Cortex of kidney (tissue), 1 donor: ENCODE data around the gene SLC25A1.

Experiments used
- DNase-seq: peaks from one replicate; lab custom pipeline; 2025; lab: John Stamatoyannopoulos, UW

Gene SLC25A1

DNA sequence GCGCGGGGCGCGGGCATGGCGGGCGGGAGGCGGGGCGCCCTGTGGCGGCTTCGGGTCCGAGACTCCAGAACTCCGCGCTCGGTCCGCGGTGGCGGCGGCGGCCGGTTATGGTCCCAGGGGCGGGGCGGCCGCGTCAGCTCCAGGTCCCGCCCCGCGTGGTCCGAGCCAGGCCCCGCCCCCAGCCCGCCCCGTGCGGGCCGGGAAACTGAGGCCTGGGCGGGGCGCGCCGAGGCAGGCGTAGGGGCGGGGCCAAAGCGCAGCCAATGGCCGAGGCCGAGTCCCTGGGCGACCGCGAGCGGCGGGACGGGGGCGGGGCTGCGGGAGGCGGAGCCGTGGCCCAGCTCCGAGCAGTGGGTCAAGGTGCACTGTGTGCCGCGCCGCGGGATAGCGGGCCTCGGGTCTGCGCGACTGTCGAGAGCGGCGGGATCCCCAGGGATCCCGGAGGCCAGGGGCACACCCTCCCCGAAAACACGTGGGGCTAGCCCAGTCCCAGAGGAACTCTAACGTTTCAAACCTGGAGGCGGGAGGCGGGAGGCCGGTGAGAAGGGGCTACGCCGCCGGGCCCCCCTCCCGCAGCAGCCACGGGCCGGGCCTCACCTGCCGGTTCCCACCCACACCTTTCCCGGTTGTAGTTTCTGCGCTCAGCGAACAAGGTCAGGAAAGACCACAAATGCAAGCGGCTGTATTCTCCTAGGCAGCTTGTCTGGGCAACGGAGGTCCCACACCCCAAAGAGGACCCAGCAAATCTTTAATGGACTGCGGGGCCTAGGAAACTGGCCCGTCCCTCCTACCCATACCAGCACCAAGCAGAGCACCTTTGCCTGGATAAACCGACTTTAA is at the start of gene SLC25A1:
SLC25A1 (minus strand) TSS at position 80 of the 840 bp plus-strand sequence; CDS start at position 17, 63 bp downstream.
- no peak for DNase-seq

DNA sequence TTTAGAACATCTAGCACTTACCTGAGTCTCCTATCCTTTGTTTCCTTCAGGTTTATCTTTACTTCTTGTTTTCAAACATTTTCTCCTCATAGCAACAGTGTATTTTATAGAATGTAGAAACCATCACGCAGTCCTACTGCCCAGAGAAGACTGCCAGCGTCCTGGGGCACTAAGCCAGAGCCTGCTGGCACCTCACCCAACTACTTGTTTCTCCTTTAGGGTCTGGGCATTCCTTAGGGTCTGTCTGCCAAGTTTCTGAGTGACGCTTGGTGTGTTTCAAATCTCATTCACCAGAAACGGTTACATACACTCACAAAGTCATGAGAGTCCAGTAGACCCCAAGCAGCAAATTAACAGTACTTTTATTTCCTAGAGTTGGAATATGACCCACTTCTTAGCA is 49.6 kb upstream of the SLC25A1 start:
- DNase-seq, result no peak

DNA sequence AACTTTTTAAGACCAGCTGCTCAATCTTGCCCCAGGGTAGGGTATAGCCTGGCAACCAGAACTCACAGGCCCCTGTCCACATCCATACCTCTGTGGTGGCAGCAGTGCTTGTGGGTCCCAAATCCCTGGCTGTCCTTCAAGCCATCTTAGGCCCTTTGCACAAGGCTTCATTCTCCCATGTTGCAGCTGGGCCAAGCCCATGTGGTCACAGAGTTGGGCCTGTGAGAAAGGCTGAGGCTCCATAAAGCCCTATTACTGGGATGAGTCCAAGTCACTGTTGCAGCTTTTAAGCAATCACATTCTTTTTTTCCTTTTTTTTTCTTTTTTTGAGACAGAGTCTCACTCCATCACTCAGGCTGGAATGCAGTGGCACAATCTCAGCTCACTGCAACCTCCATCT is 47.9 kb upstream of the SLC25A1 start:
- DNase-seq, result no peak

DNA sequence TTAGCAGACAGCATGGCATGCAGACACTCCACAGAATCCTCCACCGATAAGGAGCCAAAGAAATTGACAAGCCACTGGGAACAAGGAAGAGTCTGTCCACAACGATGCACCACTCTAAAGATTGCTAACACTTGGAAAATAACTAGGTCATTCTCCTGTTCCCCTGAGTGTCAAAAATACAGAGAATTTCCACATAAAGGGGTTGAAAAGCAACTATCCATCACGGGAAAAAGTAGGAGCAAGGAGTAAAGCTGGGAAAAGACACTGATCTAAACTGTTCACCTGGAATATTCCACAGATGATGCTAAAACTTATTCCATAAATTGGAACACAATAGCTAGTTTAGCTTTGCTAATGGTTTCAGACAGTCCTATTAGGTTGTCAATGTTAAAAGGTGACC is 47.0 kb upstream of the SLC25A1 start:
- no peak for DNase-seq

DNA sequence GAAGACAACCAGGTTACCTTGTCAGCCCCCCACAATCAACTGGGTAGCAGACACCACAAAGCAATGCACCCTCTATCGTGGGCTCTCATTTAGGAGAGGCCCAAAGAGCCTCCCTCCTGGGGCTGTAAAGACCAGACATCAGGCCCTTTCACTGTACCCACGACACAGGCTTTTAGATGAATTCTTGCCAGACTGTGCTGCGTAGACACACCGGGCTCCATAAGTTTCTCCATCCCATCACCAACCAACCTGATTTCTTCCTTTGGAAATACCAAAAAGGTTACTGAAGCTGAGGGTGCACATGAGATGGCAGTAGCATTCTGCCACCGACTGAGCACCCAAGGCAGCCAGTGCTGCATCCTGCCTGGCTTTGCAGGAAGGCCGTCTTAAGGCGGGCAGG is 46.4 kb upstream of the SLC25A1 start:
- DNase-seq, result no peak

DNA sequence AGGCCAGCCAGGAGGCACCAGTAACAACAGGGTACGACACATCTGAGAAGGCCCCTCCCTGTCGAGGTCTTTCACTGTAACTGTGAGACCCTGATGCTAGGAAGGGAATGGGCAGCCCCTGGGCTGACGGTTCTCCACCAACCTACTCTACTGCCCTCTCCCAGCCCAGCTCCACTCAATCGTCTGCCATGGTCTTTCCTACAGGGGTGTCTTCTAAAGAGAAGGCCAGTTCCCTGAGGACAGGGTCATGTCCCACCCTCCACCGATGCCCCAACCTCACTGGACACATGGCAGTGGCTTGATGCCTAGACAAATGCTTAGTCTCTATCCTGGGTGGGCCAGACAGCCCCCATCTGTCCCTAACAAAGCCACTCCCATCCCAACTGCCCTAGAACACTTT is 46.0 kb upstream of the SLC25A1 start:
- no peak for DNase-seq

DNA sequence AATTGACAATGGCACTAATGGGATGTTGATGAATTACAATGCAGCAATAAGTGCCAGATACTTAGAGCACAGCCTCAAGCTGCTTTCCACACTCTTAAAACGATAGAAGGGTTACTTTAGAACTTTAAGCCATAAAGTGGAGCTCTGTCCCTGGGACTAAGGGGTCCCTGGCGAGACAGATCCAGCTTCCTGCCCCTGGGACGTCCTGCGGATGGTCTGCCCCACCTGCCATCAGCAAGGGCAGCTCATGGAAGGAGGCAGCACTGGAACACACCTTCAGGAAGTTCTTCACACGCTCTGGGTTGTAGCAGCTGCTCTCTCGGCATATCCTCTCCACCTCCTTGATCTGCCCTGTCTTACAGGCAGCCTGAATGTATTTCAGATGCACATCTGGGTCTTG is 45.1 kb upstream of the SLC25A1 start:
- no peak for DNase-seq

DNA sequence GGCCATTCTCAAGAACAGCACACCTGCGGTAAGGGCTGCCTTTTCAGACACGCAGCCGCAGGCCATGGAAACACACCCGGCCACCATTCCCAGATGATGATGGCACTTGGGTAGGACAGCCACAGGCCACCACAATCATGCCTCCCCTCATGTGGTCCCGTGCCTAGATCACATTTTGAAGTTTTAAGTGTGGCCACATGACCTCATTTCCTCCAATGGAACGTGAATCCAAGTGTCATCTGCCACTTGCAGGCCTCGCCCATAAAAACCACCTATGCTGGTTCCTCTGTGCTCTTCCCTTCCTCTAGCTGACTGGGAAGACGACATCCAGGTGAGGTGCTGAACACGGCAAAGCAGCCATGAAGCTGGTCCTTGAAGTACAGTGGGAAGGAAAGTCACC is 44.6 kb upstream of the SLC25A1 start:
- DNase-seq, result no peak

DNA sequence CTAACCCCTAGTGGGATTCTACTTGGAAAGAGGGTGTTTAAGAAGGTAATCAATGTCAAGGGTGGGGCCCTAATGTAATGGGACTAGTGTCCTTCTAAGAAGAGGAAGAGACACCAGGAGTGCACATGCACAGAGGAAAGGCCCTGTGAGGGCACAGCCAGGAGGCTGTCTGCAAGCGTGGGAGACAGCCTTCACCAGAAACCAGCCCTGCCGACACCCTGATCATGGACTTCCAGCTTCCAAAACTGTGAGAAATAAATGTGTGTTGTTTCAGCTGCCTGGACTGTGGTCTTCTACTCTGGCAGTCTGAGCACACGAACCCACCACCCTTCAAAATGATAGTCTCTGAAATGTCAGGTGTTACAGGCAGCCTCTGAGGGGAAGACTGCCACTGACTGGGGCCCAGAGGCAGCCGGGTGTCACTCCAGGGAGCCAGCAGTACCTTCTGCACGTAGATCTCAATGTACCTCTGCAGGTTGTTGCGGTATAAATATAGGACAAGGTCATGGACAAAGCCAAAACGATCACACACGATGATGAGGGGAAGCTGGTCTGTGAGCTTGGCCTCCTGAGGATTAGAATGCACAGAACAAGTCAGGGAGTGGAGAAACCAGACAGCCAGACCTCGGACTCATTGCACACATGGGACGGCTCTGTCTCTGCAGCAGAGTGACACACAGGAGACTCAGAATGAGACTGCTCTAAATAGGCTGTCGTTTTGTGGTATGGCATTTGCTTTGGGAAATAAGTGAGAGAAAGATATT is 43.9 kb upstream of the SLC25A1 start:
- DNase-seq, result no peak

DNA sequence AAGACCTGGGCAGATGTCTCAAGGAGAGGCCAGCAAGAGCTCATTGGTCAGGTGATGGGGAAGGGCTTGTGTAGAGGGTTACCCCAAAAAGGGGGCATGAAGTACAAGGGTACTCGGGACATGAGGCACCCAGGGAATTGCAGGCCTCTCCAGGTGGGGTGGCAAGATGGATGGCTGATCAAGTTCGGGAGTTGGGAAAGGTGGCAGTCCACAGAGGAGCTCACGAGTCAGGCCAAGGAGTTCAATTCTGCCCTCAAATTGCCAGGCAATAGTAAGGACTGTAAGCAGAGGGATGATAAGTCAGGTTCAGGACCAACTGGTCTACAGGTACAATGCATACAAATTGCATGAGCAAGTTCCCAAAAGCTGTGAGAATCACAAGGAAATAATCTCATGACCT is 42.3 kb upstream of the SLC25A1 start:
- DNase-seq, result no peak

DNA sequence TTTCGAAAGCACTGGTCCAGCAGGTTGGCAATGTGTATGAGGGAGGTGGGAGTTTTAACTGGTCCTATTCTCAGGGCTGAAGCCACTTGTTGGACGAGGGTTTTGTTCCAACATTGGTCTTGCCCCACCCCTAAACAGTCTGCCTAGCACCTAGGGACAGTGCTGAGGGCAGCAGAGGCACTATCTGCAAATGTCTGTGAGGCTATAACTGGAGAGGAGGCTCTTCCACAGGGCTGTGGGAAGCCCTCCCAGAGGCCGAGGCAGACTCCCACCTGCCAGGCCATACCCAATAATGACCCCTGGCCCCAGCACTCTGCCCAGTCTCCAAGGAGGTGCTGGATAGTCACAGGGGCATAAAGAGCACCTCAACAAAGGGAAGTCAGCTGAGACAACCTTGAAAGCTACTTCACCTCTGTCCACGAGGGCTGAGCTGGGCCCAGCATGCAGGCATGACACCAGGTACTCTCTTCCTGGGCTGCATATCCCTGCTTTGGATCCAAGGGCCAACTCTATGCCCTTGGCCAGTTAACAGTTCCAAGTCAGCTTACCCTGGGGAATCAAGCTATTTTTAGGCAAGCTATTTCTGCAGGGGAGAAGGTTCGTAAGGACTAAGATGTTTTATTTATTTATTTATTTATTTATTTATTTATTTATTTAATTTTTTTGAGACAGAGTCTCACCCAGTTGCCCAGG is 40.2 kb upstream of the SLC25A1 start:
- DNase-seq, result no peak

DNA sequence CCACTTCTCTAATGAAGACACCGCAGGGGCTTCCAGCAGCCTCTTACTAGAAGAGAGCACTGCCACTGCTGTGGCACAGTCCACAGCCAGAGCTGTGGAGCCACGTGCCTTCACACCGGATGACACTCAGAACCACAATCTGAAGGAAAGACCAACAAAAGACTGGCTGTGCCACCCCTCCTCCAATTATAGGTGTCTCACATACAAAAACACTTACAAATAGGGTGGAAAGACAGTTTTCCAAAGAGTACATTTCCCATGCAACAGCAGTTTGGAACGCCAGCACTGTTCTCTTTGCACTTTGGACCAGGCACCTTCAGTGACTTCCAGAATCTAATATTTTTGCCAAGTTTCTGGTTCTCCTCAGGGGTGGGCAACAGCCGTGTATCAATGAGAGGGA is 38.0 kb upstream of the SLC25A1 start:
- DNase-seq, result no peak

DNA sequence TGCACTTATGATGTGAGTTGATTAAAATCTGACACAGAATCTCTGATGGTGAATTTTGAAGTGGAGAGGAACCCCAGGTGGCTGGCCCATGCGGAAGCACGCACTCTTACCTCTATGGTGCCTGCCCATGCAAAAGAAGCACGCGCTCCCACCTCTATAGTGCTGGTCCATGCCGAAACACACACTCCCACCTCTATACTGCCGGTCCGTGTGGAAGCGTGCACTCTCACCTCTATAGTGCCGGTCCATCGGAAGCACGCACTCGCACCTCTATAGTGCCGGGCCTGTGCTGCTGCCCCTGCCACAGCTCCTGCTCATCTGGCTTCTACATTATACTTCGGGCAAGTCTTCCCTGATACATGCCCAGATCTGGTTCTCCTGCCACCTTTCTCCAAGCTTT is 36.8 kb upstream of the SLC25A1 start:
- DNase-seq, result no peak

DNA sequence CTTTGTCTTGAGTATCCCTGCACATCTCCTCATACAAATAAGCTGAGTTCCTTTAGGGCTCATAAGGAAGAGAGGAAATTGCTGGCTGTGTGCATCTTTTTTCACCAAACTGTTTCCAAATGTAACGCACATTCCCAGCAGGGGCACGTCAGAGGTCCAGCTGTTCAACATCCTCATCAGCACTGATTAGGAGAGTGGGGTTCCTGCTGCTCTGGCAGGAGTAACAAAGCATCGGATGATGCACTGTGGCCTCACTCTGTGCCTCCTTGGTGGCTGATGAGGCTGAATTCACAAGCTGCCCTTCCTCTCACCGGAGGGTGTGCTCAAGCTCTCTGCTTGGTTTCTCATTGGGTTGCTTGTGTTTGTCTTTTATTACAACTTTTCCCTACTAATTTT is 35.5 kb upstream of the SLC25A1 start:
- no peak for DNase-seq

DNA sequence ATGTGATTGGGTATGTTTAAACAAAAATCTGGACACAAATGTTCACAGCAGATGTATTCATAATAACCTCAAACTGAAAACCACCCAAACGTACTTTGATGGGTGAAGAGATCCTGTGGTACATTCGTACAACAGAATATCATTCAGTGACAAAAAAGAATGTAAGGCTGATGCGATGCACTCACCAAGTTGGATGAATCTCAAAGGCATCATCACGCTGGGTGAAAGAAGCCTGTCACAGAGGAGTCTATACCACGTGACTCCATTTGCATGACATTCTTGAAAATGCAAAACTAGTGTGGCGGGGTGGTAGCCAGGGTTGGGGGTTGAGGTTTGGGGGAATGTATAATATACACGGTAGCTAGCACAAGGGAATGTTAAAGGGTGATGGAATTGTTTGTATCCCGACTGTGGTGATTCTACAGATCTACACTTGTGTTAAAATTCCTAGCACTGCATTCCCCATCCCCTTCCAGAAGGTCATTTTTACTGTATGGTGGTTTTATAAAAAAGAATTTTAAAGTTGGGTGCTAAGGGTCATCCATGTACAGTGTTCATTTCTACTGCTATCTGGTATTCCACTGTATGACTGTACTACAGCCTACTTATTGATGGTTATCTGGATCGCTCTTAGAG is 35.0 kb upstream of the SLC25A1 start:
- DNase-seq, result no peak

DNA sequence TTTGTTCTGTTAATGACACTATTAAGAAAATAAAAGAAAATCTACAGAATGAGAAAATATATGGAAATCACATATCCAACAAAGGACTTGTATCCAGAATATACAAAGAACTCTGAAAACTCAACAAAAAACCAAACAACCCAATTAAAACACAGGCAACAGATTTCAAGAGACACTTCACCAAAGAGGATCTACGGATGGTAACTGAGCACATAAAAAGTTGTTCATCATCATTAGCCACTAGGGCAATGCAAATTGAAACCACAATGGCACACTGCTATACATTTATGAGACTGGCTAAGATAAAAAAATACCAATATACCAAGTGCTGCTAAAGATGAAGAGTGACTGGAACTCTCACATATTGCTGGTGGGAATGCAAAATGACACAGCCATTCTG is 34.5 kb upstream of the SLC25A1 start:
- DNase-seq, result no peak

DNA sequence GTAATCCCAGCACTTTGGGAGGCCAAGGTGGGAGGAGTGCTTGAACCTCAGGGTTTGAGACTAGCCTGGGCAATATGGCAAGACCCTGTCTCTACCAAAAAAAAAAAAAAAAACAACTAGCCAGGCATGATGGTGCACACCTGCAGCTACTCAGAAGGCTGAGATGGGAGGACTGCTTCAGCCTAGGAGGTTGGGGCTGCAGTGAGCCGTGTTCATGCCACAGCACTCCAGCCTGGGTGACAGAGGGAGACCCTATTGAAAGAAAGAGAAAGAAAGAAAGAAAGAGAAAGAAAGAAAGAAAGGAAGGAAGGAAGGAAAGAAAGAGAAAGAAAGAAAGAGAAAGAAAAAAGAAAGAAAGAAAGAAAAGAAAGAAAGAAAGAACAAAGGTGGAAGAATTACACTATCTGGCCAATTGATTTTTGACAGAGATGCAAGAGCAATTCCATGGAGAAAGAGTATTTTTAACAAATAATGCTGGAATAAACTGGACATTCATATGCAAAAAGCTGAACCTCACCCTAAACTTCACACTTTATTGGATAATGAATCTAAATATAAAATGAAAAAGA is 33.9 kb upstream of the SLC25A1 start:
- no peak for DNase-seq

DNA sequence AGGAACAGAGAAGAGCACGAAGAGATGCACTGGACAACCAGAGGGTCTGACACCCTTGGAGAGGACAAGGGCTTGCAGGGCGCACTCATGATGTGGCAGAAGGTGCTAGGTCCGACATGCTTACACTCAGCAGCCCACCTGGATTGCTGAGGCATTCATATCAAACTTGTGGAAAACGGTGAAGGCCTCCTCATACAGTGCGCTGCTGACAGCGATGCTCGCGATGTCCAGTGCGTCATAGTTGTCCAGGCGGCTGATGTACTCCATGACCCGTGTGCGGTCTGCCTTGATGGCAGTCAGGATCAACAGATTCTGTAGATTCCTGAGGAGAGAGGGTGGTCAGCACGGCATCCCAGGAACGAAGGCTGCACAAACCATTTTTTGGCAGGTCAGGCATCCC is 31.7 kb upstream of the SLC25A1 start:
- DNase-seq, result no peak

DNA sequence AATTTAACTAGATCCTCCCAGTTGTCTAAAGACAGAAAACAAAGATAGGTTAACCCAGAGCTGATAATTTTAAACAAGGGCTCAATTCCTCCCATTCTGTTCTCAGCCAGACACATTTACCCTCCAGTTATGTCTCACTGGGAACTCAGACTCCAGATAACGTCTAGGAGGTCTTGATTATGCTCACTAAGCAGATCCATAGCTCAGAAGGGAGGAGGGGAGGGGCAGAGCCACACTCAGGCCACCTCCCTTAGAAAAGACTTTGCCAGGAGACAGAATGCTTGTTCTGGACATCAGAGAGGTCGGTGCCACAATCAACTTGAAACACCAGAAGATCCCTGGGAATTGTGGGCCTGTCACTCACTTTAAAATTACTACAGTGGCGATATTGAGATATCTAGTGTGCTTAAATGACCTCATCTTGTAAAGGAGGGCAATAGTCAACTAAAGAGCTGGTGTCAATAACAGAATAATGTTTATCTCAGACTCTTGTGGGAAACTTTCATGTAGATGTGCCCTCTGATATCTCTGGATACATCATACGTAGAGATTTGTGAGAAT is 29.8 kb upstream of the SLC25A1 start:
- DNase-seq, result no peak

DNA sequence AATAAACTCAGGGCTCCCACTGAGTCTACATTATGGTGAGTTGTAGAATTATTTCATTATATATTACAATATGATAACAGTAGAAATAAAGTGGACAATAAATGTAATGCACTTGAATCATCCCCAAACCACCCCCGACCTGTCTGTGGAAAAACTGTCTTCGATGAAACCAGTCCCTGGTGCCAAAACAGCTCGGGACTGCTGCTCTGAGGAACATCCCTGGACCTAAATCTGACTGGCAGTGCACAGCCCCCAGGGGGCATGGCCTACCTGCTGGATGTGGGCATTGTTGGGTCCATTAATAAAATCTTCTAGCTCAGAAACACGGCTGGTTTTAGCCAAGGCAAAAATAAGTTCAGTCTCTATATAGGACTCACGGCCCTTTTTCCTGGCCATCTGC is 29.3 kb upstream of the SLC25A1 start:
- DNase-seq, result no peak

DNA sequence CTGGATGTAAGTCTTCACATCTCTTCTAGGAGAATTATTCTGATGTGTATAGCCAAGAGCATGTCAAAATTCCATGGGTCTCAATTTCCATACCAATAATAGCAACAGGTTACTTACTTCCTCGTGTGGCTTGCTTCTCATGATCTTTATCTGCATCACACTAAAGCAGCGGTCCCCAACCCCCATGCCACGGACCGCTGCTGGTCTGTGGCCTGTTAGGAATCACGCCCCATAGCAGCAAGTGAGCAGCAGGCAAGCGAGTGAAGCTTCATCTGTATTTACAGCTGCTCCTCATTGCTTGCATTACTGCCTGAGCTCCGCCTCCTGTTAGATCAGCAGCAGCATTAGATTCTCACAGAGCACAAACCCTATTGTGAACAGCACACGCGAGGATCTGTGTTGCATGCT is 28.9 kb upstream of the SLC25A1 start:
- DNase-seq, result no peak

DNA sequence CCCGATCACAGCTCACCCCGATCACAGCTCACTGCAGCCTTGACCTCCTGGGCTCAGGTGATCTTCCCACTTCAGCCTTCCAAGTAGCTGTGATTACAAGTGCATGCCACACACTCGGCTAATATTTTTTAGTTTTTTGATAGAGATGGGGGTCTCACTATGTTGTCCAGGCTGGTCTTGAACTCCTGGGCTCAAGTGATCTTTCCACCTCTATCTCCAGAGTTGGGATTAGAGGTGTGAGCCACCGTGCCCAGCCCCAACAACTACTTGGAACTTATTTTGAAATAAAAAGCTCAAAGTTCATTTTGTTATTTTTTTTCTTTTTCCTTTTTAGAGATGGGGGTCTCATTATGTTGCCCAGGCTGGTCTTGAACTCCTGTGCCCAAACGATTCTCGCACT is 27.8 kb upstream of the SLC25A1 start:
- no peak for DNase-seq
